Colon (tissue), 2 donors: Measurements from ENCODE around the gene MGAT4C.

ENCODE experiments used
- FAIRE-seq: peaks from 2 replicates; lab custom pipeline; 2012; peaks lifted over from hg19 to GRCh38; lab: Jason Lieb, UNC
- donor health status: control.
- donor health status: control.

MGAT4C gene

GRCh38 chr12:86229772-86230171 lies 26.4 kb downstream of the MGAT4C start:
- no peak for FAIRE-seq

DNA sequence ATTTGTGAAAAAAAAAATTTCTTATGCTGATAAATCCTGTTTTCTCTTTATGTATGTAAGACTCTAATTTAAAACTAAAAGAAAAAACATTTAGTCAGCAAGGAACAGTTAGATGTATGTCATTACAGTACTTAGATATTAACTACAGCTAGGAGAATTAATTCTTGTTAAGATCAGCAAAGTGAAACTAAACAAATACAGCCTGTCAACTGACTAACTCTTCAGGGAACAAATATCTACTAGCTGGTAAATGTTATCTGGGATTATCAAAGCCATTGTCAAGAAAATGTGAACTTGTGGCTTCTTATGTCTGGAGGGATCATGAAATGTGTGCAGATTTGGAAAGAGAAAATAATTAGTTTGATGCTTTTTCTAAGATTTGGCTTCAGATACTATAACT lies 27.5 kb downstream of the MGAT4C start:
- no peak for FAIRE-seq

GRCh38 chr12:86226481-86226880 lies 29.7 kb downstream of the MGAT4C start:
- no peak for FAIRE-seq

DNA sequence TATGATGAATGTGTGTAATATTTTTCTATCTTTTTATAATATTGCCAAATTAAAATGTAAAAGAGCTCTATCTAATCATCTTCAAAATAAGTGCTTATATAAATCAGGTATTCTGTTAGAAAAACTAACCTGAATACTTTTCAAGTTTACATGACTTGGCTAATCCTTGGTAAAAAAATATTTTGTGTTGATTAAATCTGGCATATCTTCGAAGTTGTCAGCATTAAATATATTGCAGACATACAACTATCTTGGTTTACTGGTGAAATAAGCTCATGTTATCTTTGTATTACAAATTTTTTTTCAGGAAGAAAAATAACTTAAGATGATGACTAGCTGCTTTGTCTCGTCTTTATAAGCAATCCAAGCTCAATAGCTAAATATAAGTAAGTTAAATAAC lies 39.6 kb downstream of the MGAT4C start:
- FAIRE-seq, result no peak

- no peak for FAIRE-seq
These were observed 43.2 kb downstream of the MGAT4C start for GRCh38 chr12:86213012-86213411.

- no peak for FAIRE-seq
These were observed 57.3 kb downstream of the MGAT4C start for GRCh38 chr12:86198696-86199444.

- no peak for FAIRE-seq
These were observed 59.7 kb downstream of the MGAT4C start for GRCh38 chr12:86196465-86196864.

- FAIRE-seq, result no peak
These were observed 61.5 kb downstream of the MGAT4C start for GRCh38 chr12:86194721-86195120.

DNA sequence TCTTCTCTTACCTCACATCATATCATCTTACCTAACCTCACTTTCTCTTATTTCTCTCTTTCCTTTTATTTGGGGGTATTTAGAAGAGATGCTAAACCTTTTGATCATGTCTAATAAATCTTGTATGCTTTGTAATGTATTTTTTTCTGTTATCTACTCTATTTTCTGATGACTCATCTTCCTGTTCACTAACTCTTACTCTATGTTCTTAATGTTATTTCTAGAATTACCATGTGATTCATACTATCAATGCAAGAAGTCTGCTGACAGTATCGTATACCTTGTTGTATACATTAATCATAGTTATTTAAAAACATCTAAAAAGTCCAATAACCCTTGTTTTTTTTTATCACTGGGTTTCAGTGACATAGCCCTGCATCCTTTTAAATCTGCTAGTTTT lies 62.3 kb downstream of the MGAT4C start:
- no peak for FAIRE-seq

DNA sequence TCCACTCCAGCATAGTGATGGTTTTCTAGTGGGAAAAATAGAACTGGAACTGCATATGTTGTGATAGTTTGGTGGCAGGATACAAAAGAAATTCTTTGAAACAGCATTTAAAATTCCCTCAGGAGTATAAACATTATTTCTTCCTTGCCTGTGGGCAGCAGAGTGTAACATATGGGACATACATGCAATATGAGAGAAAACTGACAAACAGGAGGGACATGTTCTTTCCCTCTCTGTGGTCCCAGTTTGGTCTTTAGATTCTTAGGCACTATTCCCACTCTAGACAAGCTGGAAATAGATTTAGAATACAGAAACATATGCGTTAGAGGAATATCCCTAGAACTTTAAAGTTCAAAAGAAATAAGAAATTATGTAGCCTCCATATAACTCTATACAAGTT lies 68.0 kb downstream of the MGAT4C start:
- no peak for FAIRE-seq

DNA sequence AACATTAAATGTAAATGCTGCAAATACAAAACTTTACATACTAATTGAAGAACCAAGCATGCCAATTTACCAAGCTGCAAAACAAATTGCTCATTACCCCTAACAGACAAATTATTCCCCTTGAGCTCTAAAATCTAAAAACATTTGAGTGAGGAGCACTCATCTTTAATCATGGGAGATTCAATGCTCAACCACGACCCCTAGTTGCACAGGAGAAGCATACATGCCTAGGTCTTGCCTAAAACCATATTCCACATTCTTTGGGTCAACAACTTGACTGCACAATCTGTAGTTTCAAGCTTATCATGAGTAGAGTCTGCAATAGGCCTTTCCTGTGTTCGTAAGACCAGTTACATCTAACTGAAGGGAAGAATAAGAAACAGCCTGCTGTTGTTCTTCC lies 69.7 kb downstream of the MGAT4C start:
- no peak for FAIRE-seq

DNA sequence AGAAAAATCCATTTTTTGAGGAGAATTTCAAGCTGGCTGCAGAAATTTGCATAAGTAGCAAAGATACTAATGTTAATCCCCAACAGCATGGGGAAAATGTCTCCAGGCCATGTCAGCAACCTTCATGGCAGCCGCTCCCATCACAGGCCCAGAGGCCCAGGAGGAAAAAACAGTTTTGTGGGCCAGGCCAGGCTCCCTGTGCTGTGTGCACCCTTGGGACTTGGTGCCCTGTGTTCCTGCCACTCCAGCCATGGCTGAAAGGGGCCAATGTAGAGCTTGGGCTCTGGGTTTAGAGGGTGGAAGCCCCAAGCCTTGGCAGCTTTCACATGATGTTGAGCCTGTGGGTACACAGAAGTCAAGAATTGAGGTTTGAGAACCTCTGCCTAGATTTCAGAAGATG lies 76.3 kb downstream of the MGAT4C start:
- FAIRE-seq, result no peak

- FAIRE-seq, result no peak
These were observed 82.0 kb downstream of the MGAT4C start for GRCh38 chr12:86174188-86174587.

DNA sequence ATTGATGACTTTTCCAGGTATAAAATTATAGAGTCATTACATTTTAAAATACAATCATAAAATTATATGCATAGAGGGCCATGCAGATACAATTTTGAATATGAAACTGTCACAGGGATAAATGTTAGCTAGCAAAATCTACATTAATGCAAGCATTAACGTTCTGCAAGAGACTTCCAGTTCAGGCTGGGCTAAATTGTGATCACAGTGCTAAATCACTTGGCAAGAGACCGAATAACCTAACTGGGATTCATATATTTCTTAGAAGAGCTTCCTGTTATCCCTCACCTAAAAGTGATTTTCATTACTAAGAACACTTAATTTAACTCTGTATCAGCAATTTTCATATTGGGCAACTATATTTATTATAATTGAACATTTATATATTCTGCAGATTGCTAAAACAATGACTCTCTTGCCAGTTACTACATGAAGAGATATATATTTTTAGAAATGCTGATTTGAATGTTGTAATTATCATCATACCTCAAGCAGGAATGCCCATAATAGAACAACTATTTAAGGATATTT lies 83.2 kb downstream of the MGAT4C start:
- FAIRE-seq, result peak; percentile 10

- no peak for FAIRE-seq
These were observed 86.1 kb downstream of the MGAT4C start for GRCh38 chr12:86170051-86170450.

GRCh38 chr12:86158956-86159355 lies 97.2 kb downstream of the MGAT4C start:
- no peak for FAIRE-seq

DNA sequence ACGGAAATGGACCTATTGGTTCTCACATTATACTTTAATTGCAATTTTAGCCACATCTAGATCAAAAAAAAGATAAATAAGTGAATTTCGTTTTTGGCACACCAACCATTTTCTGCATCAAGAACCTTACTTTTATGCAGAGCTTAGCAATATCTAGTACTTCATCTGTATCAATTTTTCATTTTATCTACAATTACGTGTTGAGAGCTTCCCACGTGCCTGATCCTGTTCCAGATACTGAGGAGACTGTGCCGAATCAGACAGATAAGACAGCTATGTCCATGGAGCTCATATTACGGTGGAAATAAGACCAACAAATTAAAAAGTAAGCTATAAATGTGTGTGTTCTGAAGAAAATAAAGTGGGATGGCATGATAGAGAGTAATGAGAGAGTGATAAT lies 101.6 kb downstream of the MGAT4C start:
- FAIRE-seq, result no peak

DNA sequence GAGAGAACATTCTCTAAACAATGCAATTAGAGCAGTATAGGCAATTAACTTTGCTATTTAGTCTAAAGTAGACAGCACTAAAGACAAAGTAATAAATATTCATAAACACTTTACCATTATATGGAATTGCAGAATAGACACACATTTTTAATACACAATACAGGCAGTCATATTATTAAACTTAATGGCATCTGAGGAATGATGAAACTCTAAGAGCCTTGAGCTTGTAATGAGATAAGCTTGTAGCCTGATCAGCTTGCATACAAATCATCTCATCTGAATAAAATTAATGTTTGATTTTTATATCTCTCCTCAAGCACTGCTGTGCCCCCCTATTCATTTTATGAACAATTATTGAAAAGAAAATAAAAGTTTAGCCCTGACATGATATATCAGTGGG lies 107.6 kb downstream of the MGAT4C start:
- no peak for FAIRE-seq

DNA sequence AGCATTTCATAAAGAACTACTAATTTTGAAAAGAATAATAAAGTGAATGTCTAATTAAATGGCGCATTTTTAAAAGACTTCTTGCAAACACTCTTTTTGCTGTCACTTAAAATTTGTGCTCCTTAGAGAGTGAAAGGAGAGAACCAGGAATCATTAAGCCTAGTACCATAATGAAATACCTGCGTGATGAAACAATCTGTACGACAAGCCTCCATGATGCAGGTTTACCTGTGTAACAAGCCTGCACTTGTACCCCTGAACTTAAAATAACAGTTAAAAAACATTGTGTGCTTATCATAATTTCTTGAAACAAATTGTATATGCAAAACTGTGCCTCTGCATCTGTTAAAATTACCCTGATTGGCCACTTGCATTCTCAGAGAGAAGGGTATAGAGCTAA lies 108.1 kb downstream of the MGAT4C start:
- no peak for FAIRE-seq

- FAIRE-seq, result no peak
These were observed 111.0 kb downstream of the MGAT4C start for GRCh38 chr12:86145156-86145555.

DNA sequence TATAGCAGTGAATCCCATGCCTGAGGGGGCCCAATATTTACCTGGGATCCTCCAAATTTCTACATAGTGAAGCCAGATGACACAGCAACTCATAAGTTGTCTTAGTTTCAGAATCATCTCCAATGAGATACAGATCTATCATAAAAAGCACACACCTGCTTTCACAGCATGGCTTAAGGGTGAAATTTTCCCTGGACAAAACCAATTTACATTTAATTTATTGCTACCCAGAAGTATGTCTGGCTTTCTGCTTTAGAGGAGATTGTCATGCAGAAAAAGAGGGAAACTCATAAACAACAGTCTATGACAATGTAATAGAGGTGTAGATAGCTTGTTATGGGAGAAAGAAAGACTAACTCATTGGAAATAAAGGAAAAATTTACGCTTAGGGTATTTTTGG lies 113.0 kb downstream of the MGAT4C start:
- no peak for FAIRE-seq

DNA sequence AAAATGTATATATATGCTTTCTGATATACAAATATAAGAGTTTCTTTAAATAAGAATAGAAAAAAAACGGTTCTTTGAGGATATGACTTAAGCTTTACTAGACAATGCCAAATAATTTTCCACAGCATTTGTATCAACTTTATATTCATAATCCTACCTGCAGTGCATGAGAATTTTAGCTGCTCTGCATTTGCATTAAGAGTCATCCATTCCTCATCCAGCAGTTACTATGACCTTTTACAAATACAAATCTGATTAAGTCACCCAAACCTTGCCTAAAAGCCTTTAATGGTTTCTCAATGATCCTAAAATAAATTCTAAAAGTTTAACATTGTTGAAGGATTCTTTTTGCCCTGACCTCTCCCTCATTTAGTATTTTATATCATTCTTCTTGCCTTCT lies 116.5 kb downstream of the MGAT4C start:
- no peak for FAIRE-seq

DNA sequence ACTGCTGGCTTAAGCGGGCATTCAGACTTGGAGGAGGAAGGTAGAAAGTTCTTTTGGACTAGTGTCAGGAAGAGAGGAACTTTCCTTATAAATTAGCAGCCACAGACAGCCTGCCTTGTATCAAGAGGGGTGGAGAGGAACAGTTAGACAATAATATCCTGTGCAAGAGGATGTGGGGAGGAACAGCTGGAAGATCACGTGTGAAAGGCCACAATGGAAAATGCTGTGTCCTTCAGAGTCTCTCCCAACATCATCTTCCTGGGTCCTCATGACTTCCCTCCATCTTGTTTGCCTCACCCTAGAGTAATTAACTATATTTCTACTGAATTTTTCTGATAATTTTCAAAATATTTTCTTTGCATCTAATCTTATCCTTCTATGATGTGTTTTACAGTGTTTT lies 117.4 kb downstream of the MGAT4C start:
- no peak for FAIRE-seq

- FAIRE-seq, result no peak
These were observed 118.3 kb downstream of the MGAT4C start for GRCh38 chr12:86137936-86138335.
